Fibroblast of pulmonary artery (primary cell): ENCODE measurements around the gene MINDY4.

Source experiments
- DNase-seq: peaks from one replicate; pipeline ENCODE4 v3.0.0-alpha.2; 2010; ENCODE audit warnings: low read depth
- H3K4me3 ChIP-seq: replicated peaks from 2 replicates; pipeline ENCODE4 v1.5.1; 2011; ENCODE audit warnings: low read depth, mild to moderate bottlenecking, control low read depth, low read length, moderate library complexity
- TF ChIP-seq, protein P1 (sequence below): IDR thresholded peaks from 2 replicates; pipeline ENCODE4 v1.5.1; 2011; ENCODE audit warnings: mild to moderate bottlenecking, control low read depth, low read length, inconsistent platforms; ENCODE audit errors: missing control alignments

The MINDY4 gene

GRCh38 chr7:30841801-30842541 lies 70.8 kb downstream of the MINDY4 start:
- DNase-seq, result no peak
- TF ChIP-seq, protein P1, sequence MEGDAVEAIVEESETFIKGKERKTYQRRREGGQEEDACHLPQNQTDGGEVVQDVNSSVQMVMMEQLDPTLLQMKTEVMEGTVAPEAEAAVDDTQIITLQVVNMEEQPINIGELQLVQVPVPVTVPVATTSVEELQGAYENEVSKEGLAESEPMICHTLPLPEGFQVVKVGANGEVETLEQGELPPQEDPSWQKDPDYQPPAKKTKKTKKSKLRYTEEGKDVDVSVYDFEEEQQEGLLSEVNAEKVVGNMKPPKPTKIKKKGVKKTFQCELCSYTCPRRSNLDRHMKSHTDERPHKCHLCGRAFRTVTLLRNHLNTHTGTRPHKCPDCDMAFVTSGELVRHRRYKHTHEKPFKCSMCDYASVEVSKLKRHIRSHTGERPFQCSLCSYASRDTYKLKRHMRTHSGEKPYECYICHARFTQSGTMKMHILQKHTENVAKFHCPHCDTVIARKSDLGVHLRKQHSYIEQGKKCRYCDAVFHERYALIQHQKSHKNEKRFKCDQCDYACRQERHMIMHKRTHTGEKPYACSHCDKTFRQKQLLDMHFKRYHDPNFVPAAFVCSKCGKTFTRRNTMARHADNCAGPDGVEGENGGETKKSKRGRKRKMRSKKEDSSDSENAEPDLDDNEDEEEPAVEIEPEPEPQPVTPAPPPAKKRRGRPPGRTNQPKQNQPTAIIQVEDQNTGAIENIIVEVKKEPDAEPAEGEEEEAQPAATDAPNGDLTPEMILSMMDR, result no peak
- H3K4me3 ChIP-seq, result no peak overlapping the region

DNA sequence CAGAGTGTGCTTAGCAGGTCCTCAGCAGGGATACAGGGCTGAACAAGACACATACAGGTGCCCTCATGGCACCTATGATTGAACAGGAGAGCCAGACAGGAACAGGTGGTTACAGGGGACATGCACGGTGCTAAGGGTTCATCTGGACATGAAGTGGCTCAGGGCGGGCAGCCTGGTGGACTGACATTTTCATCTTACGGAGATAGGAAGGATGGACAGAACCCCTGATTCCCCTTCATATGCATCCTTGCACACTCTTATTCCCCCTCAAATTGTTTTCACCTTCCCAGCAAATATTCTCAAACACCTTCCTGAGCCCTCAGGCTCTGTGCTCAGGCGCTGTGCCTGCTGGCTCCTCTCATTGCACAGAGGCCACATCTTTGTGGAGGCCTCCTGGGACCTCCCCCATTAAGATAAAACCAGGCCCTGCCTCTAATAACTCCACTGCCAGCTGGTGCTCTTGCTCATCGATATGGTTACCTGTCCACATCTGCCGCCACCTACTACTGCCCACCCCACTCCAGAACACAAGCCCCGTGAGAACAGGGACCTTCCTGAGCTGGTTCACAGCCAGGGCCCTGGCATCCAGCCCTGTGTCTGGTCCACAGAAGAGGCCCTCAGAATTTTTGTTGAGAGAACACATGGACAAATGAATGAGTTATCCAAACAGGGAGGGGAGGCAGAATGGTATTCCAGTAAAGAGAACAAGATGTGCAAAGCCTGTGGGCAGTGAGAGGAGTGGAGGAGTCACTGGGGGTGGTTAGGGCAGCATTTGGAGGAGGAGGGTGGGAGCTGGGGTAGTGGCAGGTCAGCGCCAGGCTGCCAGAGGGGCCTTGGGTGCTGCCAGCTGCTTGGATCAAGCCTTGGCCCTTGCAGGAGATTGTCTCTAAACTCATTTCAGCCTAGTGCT lies 71.6 kb downstream of the MINDY4 start:
- no peak overlapping the region for H3K4me3 ChIP-seq
- peak; percentile 13 for DNase-seq
- TF ChIP-seq, protein P1, result no peak

- no peak for DNase-seq
- no peak overlapping the region for H3K4me3 ChIP-seq
- TF ChIP-seq, protein P1, result no peak
Measured at GRCh38 chr7:30843741-30844482, 72.7 kb downstream of the MINDY4 start.

GRCh38 chr7:30844483-30844874 lies 73.3 kb downstream of the MINDY4 start:
- TF ChIP-seq, protein P1, result no peak
- H3K4me3 ChIP-seq, result no peak overlapping the region
- no peak for DNase-seq

- TF ChIP-seq, protein P1, result no peak
- no peak for DNase-seq
- no peak overlapping the region for H3K4me3 ChIP-seq
Measured at GRCh38 chr7:30844916-30845315, 73.7 kb downstream of the MINDY4 start.

DNA sequence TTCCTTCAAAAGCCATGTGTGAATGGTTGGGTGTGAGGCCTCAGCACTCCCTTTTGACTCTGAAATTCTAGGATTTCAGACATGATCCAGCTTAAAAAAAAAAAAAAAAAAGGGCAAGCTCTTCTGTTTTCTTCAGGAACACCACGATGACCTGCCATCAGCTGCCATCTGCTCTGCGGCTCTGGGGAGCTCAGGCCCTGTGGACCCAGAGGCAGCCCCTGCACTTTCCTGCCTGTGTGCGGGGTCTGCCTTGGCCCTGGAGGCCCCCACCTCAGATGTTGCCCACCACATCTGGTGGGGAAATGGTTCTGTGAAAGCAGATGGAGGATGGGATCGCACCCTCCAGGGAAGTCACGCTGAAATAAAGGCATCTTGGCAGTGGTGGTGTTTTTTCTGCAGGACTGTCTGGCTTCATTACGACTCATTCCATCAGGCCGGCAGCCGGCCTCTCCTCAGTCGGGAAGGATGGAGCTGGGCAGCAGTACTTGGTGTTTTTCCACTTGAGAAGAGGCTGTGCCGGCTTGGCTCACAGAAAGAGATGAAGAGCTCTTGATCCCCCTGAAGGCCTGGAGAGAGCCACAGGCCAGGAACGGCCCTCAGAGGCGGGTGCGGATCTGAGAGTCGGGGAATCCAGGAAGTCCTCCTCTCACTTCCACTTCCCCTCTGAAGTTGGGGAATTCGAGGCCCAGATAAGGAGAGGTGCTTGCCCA lies 74.4 kb downstream of the MINDY4 start:
- DNase-seq, result peak; percentile 42
- TF ChIP-seq, protein P1, result no peak
- H3K4me3 ChIP-seq, result no peak overlapping the region
